ENCODE data around the gene FTO.

Gene FTO

DNA sequence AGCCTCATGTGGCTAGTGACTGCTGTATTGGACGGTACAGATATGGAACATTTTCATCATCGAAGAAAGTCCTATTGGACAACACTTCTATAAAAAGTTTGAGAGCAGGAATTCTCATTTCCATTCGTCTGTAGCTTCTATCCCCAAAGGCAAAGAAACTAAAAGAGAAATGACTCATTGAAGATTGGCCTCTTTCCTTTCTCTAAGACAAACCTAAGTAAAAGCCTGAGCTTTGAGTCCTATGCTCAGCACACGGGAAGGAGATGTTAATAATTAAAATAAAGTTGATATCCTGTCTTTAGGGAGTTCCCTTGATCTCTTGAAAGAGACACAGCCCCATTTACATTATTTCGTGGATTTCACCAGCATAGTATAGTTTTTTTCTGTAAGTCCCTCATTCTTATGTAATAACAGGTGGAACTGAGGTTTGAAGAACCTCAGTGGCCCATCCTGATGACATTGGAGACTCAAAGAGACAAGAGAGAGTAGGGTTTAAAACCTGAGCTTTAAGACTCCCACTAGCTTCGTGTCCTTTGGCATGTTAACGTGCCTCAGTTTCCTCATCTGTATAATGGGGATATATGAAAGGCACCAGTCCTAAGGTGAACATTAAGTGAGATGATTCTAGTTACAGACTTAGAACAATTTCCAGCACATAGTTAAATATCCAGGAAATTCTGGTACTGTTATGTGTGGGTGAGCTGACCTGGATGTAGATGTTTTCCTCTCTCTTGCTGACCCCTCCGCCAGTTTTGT lies 408.7 kb downstream of the FTO start:
- DNase-seq (ENCODE audit: low read depth in 2 of 2, low spot score in 1 of 2) = no peak

DNA sequence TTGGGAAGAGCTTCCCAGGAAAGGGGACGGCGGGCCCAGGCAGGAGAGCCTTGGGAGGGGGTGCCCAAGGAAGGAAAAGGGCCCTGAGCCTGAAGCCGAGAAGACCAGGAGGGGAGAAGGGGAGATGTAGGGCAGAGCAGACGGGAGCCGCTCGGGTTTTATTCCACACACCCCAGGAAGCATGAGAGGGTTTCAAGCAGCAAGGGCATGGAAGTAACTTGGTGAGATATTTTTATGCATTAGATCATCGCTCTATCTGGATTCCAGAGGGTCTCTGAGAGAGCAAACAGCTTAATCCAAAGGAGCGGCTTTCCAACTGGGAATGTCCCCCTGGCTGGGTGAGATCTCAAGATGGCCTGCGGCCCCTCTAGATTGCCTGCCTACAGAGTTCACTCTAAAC lies 411.6 kb downstream of the FTO start:
- DNase-seq (ENCODE audit: low read depth in 2 of 2, low spot score in 1 of 2) = no peak

DNA sequence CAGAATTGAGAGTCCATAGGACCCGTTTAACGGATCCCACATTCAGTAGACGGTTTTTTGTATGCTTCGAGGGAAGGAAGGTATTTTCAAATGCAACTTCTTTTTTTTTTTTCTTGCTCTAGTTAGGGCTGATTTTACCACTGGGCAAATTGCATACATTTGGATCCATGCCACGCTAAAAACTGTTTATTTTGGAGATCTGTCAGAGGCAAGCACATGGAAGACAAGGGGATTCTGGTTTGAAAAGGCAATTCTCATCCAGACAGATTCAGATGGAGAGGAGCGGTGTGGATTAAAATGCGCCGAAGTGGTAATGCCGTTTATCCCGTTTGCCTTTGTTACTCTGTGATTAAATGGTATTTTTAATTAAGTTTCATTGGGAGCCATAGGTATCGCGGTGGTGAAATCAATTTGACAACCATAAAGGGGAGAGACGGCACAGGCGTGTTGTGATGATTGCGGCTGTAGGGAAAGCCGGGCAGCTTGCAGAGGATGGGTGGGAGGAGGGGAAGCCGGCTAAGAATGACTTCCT lies 412.2 kb downstream of the FTO start:
- no peak for DNase-seq (ENCODE audit: low read depth in 2 of 2, low spot score in 1 of 2)

DNA sequence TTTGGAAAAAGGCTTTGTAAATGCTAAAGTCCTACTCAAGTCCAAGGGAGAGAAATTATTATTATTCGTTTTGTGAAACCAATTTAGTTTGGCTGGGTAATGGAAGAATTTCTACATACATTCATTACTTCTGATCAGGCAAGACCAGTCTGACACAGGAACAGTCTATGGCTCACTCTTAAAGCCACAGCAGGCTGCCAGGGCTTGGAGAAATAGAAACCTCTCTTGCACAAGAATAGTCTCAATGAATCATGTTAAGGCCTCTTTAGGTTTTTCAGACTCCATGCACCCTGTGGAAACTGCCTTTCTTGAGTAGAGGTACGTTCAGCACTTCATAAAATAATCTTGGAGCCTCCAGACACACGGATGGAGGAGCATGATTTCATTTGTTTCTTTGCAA lies 414.9 kb downstream of the FTO start:
- no peak for DNase-seq (ENCODE audit: low read depth in 2 of 2, low spot score in 1 of 2)

DNA sequence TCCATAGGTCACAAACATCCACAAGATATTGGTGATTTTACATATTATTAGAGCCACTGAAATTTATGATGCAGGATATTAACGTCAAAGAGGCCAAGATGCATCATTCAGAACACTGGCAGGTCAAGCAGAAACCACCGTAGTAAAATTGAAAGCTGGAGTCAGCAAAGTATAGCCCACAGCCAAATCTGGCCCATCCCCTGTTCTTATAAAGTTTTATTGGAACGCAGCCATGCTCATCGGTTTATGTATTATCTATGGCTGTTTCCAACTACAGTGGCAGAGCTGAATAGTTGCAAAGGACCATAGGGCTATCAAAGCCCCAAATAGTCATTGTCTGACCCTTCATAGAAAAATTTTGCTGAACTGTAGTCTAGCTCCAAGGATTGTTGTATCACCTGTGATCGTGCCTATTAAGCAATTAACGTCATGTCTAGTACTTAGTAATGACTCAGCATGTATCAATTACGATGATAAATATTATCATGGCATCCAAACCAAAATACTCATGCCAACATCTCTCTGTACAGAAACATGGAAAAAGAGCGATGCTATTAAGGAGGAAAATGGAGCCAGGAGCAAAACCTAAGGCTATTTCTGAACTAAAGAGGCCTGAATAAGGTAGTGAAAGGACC lies 417.0 kb downstream of the FTO start:
- DNase-seq (ENCODE audit: low read depth in 2 of 2, low spot score in 1 of 2) = no peak

DNA sequence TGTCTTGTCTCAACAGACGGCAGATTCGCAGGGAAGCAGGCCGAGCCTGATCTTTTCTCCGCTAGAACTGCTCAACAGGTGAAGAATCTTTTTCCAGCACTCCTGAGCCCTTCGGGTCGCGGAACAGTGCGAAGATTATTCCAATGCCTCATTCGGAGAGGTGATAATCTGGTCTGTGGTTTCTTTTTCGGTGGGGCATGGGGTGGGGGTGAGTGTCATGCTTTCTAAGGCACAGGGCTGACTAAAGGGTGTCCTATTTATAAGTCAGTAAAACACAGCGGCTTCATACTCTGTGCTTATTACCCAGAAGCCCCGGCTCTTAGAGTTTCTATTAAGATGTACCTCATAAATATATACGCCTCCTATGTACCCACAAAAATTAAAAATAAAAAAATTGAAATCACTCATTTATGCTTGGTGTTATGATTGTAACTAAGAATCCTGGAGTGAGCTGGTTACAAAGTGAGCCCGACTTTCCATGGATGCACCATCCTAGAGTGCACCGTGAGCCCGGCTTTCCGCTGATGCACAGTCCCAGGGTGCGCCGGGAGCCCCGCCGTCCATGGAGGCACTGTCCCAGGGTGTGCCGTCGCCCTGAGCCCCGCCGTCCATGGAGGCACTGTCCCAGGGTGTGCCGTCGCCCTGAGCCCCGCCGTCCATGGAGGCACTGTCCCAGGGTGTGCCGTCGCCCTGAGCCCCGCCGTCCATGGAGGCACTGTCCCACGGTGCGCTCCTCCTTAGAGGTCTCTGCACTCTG lies 417.8 kb downstream of the FTO start:
- DNase-seq (ENCODE audit: low read depth in 2 of 2, low spot score in 1 of 2) = no peak

DNA sequence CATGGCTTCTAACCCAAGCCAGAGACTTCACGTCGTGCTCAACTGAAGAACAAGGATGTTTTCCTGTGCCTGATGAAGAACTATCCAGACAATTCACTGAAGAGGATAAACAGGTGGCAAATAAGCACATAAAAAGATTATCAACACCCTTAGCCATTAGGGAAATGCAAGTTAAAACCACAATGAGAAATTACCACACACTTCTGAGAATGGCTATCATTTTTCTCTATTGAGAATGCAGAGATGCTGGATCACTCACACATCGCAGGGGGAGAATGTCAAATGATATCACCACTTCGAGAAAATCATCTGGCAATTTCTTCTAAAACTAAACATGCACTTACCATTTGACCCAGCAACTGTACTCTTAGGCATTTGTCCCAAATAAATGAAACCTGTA lies 419.8 kb downstream of the FTO start:
- DNase-seq (ENCODE audit: low read depth in 2 of 2, low spot score in 1 of 2) = no peak

DNA sequence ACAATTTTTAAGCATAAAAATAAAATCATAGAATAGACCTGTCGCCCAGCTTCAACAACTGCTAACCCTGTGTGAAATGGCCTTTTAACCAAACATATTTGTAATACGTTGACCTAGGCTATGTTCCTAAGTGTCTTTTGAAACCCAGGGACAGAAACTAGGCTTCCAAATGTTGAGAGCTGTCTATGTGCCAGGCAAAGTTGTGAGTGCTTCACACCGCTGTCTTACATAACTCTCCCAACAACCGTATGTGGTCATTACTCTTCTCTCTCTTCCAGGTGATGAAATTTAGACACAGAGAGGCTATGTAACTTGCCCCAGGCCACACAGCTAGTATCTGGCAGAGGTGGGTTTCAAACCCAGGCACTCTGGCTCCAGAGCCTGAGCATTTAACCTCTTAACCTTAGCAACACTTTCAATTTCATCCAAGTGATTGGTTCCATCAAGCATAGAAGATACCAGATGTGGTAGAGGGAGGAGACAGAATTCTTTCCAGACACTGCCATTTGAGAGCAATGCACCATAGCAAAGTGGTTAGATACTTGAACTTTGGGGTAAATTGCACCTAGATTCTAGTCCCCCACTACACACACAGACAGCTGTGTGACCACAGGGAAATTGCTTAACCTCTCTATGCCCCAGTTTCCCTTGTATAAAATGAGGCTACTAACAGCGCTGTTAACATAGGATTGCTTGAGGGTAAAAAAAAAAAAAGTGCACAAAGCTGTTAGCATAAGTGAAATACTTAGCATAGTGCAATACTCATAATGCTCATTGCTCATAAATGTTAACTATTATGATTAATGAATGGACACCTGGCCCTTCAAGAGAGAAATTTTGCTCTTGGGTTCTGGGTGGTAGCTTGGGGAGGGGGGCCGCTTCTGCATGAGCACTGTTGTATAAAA lies 422.0 kb downstream of the FTO start:
- no peak for DNase-seq (ENCODE audit: low read depth in 2 of 2, low spot score in 1 of 2)

DNA sequence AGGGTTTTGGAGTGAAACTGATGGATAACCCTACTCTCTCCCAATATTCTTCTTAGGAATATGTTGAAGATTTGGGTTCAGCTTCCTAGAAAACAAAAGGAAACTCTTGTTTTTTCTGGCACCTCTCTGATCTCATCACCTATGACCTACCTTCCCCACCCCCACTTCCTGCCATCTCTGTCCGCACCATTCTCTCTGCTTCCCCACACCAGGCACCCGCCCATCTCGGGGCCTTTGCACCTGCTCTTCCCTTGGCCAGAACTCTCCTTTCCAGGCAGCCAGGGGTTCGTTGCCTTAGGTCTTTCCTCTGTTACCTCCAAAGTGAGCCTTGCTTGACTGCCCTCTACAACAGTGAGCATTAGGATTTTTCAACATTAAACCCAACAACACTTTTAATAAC lies 423.0 kb downstream of the FTO start:
- DNase-seq (ENCODE audit: low read depth in 2 of 2, low spot score in 1 of 2) = no peak

DNA sequence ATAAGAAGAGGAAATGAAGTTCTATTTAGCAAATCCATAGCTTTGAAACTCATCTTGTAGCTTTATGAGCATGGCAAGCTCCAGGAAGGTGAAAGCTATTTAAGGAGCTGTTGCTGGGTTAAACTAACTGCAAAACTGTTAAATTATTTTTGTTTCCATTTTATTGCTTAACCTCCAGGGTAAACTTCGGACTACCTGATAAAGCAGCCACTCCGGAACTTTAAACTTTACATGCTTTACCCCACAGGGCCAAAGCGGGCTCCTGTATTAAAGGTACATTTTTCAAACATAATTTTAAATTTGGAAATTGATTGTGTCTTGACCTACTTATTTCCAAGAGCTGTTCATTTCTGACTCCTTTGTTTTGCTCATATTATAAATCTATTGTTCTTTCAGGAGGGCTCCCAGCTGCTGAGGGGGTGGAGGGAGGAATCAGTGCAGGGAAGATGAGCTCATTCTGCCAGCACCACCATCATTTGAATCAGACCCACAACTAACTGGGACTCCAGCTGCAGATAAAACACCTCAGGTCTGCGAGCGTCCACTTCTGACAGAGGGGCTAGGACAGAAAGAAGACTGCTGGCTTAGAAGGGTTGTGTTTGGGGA lies 424.8 kb downstream of the FTO start:
- DNase-seq (ENCODE audit: low read depth in 2 of 2, low spot score in 1 of 2) = no peak

DNA sequence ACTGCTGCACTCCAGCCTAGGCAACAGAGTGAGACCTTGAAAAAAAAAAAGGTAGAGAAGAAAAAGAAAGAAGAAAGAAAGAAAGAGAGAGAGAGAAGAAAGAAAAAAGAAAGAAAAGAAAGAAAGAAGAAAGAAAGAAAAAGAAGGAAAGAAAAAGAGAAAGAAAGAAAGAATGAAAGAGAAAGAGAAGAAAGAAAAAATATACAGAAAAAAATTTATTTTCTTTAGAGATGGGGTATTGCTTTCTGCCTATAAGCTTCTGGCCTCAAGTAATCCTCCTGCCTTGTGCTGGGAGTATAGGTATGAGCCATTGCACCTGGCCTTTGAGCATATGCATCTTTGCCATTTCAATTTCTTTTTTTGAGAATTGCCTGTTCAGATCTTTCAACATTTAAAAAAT lies 425.9 kb downstream of the FTO start:
- no peak for DNase-seq (ENCODE audit: low read depth in 2 of 2, low spot score in 1 of 2)

DNA sequence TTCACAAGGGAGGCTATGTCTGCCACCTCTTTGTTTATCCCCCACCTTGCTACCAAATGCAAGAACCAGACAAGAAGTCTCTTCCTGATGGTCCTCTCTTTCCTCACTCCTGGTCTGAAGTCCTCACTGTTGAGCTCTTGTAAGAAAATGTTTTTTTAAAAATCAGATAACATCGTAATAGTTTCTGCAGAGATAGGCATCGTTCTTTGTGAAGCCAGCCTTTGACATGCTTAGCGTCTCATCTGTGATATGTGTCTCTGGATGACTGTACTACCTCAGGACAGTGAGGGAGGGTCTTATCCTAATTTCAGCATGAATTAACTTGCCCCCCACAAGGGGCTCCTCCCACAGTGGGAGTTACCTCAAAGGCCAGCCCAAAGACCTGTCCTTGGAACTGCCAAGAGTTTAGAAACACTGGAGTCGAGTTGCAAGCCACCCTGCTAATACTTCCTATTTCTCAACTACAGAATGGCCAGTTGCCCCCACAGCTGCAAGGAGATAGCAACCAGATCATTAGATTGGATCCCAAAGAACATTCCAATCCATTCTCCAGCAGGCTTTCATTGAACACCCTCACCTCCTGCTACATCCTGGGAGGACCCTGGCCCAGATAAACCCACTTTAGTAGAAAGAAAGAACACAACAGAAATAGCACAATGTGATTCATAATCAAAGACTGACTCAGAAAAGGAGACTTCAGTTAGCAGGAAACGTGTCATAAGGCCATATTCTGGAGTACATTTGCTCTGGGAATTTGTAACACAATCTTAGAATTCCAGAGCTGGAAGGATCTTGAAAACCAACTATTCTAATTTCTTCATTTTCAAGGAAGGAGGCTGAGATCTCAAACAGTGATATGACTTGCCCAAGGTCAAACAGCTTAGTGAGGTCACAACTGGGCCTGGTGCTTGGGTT lies 431.7 kb downstream of the FTO start:
- no peak for DNase-seq (ENCODE audit: low read depth in 2 of 2, low spot score in 1 of 2)

DNA sequence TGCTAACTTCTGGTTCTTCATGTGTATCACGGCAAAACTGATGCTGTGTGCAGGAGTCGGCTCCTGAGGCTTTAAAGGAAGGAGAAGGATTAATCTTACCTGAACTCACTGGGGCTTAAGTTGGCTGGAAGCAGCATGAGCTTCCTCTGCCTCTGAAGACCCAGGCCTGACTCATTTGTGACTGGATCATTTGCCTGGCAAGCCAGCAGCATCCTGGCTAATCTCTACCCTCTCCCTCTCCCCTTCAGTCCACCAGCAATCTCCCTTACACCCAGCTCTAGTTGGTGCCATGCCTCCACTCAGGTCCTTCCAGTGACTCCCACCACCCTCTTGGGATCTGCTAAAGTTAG lies 432.3 kb downstream of the FTO start:
- no peak for DNase-seq (ENCODE audit: low read depth in 2 of 2, low spot score in 1 of 2)

DNA sequence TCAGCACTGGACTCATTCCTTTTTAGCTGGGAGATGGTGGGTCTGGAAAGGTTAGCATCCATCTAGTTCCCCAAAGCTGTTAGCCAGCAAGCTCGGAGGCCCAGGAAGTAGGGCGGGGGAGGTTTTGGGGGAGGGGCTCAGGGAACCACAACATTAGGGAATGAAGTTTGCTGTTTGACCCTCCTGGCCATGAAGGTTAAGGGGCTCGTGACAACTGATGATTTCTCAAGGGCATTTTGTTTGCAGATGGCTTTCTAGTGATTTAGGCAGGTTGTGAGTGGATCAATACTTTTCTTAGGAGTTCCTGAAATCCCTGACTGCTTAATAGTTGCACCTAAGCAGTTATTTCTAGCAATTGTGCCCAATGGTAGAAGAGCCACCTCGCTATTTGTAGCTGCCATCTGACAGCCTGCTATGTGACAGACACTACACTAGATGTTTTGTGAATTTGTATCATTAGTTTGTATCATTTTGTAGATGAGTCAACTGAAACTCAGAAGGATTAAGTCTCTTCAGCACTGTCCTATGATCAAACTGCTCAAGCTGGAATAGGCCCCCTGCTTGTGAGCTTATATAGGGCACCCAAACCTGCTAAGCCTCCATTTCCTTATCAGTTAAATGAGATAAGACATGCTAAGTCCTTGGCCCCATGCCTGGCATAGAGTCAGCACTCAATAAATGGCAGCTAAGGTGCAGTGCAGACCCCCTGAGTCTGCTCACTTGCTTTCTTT lies 436.3 kb downstream of the FTO start:
- DNase-seq (ENCODE audit: low read depth in 2 of 2, low spot score in 1 of 2) = no peak

DNA sequence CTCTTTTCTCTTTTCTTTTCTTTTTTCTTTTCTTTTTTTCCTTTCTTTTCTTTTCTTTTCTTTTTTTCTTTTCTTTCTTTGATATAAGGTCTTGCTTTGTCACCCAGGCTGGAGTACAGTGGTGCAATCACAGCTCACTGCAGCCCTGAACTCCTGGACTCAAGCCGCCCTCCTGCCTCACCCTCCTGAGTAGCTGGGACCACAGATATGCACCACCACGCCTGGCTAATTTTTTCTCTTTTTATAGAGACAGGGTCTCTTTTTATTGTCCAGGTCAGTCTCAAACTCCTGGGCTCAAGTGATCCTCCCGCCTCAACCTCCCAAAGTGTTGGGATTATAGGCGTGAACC lies 436.8 kb downstream of the FTO start:
- DNase-seq (ENCODE audit: low read depth in 2 of 2, low spot score in 1 of 2) = no peak

DNA sequence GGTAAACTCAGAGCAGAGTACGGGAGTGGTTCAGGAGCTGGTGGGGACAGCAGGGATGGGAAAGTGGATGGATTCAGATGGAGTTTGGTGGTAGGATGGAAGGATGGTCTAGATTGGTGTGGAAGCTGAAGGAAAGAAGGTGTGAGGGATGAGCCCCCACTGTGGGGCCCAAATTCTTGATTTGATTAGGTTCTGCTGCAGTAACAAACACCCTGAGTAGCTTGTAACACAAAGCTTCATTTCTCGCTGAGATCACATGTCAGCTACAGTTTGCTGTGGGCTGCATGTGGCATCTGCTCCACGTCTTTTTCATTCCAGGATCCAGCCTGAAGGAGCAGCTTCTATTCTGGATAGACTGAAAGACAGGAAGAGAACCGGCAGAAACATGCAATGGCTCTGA lies 438.8 kb downstream of the FTO start:
- no peak for DNase-seq (ENCODE audit: low read depth in 2 of 2, low spot score in 1 of 2)

DNA sequence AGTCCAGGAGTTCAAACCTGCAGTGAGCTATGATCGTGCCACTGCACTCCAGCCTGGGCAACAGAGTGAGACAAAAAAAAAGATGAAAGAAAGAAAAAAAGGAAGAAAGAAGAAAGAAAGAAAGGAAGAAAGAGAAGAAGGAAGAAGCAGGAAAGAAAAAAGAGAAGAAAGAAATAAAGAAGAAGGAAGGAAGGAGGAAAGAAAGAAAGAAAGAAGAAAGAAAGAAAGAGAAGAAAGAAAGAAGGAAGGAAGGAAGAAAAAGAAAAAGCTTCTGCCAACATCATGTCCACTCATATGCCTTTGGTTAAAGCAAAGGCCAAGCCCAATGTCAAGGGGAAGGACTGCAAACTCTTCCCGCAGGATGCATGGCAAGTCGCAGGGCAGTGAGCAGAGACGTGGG lies 439.5 kb downstream of the FTO start:
- no peak for DNase-seq (ENCODE audit: low read depth in 2 of 2, low spot score in 1 of 2)

DNA sequence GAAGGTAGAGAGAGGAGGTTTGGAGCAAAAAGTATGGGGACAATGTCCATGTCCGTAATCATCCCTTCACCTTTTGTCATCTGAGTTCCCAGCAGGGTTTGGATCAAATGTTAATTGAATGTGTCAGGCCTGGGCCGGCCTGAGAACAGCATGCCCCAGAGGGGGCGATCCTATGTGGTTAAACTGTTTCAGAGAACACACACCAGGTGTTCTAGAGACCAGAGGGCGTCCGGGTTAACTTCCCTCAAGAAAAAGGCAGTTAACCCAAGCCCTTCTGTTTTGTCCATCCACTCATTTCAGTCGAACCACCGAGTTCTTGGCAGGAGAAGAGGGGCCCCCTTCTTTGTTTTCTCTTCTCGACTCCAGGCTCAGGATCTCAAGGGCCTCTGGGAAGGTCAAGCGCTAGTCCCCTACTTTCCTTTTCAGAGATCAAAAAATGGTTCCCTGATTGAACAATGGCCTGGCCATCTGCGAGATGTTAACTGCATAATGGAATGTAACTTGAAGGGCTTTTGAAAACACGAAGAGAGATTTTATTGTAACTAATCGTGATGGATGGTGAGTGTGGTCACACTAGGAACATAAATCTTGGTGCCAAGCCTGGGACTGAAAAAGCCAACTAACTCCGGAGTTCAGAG lies 440.1 kb downstream of the FTO start:
- no peak for DNase-seq (ENCODE audit: low read depth in 2 of 2, low spot score in 1 of 2)

DNA sequence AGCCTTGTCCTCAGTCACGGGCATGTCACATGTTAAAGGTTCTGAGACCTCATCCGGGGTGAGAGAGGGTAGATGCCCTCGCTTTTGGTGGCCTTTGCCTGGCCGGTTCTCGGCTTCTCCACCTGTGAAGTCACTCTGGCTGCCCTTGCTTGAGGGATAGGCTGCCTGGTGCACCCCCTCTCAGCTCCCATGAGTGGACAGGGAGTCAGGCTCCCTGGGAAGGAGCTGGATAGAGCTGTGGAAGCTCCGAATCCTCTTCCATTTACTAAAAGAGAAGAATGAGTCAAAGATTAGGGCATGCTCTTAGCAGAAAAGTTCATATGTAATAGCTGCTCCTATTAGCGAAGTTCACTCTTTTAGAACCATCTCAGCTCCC lies 440.6 kb downstream of the FTO start:
- no peak for DNase-seq (ENCODE audit: low read depth in 2 of 2, low spot score in 1 of 2)
